GM19467 (cell line): Measurements from ENCODE around the gene NDUFB2.
"Not testable (repeated sequence)": the region's sequence is repeated elsewhere in the genome, so short reads cannot be mapped to it uniquely, and the experiment has no call there.

Experiments used
- ATAC-seq: cut with Tn5 transposase; IDR thresholded peaks from one replicate; pipeline ENCODE4 v1.9.1; 2021; ENCODE audit warnings: mild to moderate bottlenecking, moderate library complexity; ENCODE audit not compliant: unreplicated experiment

NDUFB2 gene

DNA sequence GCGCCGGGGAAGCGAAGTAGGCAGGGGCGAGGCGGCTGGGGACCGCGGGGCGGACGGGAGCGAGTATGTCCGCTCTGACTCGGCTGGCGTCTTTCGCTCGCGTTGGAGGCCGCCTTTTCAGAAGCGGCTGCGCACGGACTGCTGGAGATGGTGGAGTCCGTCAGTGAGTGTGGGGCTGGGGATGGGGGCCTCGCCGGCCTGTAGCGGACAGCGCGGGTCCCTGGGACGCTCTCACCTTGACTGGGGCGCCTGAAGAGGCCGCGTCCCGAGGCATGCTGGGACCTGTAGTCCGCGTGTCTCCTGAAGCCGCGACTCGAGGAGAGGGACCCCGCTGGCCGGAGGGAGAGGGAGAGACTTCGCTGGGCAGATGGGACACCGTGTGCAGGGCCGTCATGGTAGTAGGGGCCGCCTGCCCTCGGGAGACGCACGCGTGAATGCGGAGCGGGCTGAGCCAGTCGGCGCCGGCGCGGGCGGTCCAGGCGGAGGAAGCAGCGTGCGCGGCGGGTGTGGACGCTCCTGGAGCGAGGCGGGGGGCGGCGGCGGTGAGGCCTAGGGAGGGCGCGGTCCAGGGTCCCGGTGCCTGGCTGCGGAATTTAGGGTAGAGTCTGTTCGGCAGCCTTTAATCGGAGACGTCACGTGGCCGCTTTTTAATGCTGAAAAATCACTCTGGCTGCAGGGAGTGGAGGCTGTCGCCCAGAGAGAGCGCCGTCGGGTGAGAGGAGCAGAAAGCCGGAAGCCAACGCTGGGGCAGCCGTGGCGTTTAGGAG is at the start of gene NDUFB2:
TSS of gene NDUFB2 (plus strand) at position 29 of the 767 bp plus-strand sequence. CDS start at position 66, 37 bp downstream.
- peak; percentile 83 for ATAC-seq

DNA sequence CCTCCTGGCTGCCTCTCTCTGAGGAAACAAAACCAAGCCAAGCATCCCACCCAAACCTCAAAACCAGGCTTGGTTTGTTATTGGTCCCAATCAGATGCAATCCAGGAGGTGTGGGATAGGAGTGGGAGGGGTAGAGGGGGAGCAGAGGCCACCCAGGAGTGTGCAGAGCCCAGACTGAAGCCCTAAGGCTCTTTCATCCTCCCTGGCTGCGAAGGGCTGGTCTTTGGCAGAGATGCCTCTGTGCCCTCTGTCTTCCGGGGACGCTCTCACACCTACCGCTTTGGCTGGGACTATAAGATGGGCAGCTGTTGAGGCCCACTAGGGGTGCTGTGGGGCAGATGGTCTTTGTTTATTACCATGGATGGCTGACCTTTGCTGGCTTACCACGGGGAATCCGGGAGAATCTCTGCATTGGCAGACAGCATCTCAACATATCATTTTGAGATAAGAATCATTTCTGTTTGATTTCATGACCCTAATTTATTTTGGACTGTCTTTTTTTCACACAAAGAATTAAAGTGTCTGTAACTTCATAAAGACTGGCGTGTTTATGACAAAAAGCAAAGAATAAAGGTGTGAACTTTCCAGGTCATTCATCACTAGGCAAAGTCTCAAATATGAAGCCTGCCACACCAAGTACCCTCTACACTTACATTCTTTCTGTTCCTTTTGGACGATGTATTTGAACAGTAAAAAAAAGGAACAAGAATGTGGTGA is 49.4 kb upstream of the NDUFB2 start:
- ATAC-seq, result no peak

- no peak for ATAC-seq
Measured at GRCh38 chr7:140649556-140650205, 46.8 kb upstream of the NDUFB2 start.

DNA sequence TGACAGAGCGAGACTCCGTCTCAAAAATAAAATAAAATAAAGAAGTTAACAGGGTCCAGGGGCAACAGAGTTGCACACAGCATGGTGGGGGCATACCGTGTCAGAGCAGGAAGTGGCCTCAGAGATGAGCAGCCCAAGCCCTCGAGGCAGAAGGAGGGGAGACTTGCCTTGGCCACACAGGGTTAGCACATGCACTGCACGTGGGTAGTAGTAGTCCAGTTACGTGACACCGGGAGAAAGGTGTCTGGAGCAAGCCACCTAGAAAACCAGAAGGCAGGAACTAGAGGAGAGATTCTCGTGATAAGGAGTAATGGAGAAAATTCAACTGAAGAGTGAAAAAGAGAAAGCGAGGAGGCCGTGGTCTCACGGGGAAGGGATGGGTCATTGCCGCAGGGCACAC is 46.1 kb upstream of the NDUFB2 start:
- no peak for ATAC-seq

DNA sequence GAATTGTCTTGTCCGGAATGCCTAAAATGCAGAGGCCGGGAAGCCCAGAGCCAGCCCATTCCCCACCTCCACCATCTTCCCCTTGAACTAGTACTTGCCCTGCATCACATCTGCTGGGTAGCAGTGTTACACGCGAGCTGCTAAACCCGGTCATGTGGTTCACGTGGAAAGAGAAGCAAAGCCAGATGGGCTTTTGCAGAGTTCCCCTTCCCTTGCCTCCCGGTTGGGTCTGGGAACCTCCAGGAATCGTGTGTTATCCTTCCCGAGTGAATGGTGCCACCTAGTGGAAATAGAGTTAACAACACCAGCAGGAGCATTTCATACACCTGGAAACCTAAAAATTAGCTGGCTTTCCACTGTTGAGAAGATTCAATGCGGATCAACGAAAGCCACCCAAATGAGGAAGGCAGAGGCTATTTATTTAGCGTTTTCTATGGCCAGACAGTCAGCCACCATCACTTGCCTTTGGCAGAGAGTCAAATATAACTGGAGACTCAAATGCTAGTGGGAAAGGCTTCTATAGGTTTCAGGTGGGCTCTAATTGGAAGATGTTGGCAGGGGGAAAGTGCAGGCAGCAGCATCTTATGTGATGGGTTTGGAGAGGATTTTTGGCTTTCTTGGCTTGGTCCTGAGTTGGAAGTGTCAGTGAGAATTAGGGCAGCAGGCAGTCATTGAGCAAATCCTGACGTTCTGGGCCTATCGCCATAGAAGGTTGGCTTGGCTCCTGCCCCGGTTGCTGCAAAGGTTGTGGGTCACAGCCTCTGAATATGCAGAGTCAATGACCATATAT is 43.0 kb upstream of the NDUFB2 start:
- no peak for ATAC-seq

- ATAC-seq, result no peak
Measured at GRCh38 chr7:140654109-140654387, 42.5 kb upstream of the NDUFB2 start.

DNA sequence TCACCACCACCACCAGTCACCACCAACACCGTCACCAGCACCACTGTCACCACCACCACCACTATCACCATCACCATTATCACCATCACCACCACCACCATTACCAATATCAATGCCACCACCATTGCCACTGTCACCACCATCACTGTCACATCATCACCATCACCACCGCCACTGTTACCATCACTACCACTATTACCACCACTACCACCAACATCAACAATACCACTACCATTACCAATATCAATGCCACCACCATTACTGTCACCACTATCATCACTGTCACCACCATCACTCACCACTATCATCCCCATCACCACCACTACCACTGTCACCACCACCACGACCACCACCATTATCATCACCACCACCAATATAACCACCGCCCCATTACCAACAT is 41.8 kb upstream of the NDUFB2 start:
- ATAC-seq, result no peak

- ATAC-seq, result no peak
Measured at GRCh38 chr7:140655511-140656408, 40.7 kb upstream of the NDUFB2 start.

DNA sequence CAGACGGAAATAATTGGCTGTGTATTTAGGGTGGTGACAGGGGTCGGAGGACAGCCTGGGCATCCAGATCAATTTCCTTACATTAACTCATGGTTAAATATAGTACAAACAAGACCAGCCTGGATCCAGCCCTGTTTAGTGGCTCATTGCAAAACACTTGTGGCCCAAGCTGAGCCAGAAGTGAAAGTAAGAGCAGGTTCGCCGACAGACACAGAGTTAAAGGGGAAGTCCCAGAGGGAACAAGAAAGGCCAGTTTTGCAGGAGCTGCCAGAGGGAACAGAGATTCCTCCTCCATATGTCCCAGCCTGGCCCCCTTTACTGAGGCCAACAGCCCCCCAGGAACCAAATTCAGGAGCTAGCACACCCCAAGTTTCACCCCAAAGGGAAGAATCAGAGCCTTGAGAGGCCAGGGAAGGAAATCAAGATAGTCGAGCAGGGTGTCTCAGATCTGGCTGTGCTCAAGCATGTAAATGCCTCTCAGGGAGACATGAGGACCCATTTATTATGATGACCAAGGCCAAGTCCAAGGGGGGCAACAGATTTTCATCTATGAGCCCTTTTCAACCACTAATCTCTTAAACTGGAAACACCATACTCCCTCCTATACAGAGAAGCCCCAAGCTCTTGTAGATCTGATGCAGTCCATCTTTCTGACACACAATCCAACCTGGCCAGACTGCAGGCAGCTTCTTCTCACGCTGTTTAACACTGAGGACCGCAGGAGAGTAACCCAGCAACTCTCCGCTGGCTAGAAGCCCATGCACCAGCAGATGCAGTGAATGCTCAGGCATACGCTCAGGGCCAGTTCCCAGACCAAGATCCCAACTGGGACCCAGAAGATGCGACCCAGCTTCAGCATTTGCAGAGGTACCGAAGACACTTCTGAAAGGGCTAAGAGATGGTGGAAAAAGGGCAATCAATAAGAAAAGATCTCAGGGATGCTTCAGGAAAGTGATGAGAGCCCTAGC is 39.7 kb upstream of the NDUFB2 start:
- ATAC-seq, result peak; percentile 96

DNA sequence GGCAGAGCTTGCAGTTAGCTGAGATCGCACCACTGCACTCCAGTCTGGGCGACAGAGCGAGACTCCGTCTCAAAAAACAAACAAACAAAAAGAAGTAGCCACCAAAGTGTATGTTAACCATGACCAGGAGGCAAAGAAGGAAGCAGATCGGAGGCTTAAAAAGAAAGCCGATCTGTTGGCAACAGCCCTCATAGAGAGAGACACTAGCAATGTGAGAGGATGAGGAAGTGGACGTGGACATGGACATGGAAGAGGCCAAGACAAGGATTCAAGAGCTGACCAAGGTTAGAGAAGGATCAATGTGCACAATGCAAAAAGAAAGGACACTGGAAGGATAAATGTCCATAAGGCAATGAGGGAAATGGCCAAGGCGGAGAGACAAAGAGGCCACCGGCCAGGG is 38.6 kb upstream of the NDUFB2 start:
- no peak for ATAC-seq

GRCh38 chr7:140659856-140660255 is 36.7 kb upstream of the NDUFB2 start:
- ATAC-seq, result no peak

- no peak for ATAC-seq
Measured at GRCh38 chr7:140661124-140661523, 35.4 kb upstream of the NDUFB2 start.

- not testable (repeated sequence) for ATAC-seq
Measured at GRCh38 chr7:140662938-140663337, 33.6 kb upstream of the NDUFB2 start.

GRCh38 chr7:140667476-140667875 is 29.0 kb upstream of the NDUFB2 start:
- ATAC-seq, result no peak

GRCh38 chr7:140668641-140669040 is 27.9 kb upstream of the NDUFB2 start:
- no peak for ATAC-seq

DNA sequence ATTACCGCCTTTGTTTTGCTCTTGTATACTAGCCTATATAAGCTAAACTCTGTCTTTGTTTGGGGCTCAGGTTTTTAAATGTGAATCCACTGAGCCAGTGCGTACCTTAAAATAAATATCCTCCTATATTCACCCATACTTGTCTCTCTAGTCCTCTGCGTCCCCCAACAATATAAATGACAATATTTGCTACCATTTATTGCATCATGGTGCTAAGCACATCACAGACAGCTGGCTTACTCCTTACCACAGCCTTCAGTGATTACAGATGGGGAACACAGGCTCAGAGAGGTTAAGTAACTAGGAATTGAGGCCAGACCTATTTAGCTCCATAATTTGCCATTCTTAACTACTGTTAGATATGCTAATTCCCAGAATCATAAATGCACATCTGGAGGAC is 27.2 kb upstream of the NDUFB2 start:
- ATAC-seq, result no peak

- not testable (repeated sequence) for ATAC-seq
Measured at GRCh38 chr7:140669862-140670261, 26.6 kb upstream of the NDUFB2 start.

GRCh38 chr7:140670343-140670935 is 26.1 kb upstream of the NDUFB2 start:
- no peak for ATAC-seq

DNA sequence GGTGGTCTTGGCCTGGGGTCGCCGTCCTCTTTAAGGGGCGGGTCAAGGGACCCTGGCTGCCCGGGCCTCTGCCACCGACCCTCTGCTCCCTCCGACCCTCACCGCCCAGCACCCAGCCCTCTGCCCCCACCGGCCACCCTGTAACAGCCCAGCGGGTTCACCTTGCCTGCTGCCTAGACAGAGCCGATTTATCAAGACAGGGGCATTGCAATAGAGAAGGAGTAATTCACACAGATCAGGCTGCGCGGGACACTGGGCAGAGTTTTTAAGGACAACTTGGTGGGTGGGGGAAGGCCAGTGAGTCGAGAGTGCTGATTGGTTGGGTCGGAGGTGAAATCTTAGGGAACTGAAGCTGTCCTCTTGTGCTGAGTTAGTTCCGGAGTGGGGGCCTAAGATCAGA is 24.5 kb upstream of the NDUFB2 start:
- ATAC-seq, result no peak
